Ectodermal cell (in vitro differentiated cells): Measurements from ENCODE around the gene COL18A1.

ENCODE experiments used
- H3K27ac ChIP-seq: 2 replicates; pipeline ENCODE4 v1.7.0; 2013; ENCODE audit warnings: mild to moderate bottlenecking, low read depth, low read length; ENCODE audit not compliant: insufficient read depth, poor library complexity, severe bottlenecking
- H3K27me3 ChIP-seq: 2 replicates; pipeline ENCODE4 v1.7.0; 2013; ENCODE audit warnings: mild to moderate bottlenecking, low read length; ENCODE audit not compliant: insufficient read depth, control insufficient read depth, poor library complexity, severe bottlenecking
- H3K36me3 ChIP-seq: one replicate; pipeline ENCODE4 v1.7.0; 2013; ENCODE audit warnings: low read length; ENCODE audit not compliant: control insufficient read depth, insufficient read depth
- H3K4me1 ChIP-seq: one replicate; pipeline ENCODE4 v1.7.0; 2013; ENCODE audit warnings: low read length; ENCODE audit not compliant: control insufficient read depth, insufficient read depth
- H3K4me3 ChIP-seq: 2 replicates; pipeline ENCODE4 v1.7.0; 2013; ENCODE audit warnings: low read depth, low read length, control low read depth; ENCODE audit not compliant: insufficient read depth
- H3K9me3 ChIP-seq: 2 replicates; pipeline ENCODE4 v1.7.0; 2013; ENCODE audit warnings: mild to moderate bottlenecking, low read length, moderate library complexity; ENCODE audit not compliant: control insufficient read depth
- WGBS, 2 experiments: methylation state at CpG; one replicate each; pipeline ENCODE4 v1.1.7; 2013; ENCODE audit warnings: missing lambda C conversion rate in 2 of 2; 5-methylcytosine and 5-hydroxymethylcytosine counted together

The COL18A1 gene

GRCh38 chr21:45428534-45428933 lies 23.6 kb downstream of the COL18A1 start:
- Histone ChIP-seq H3K36me3 (no peaks in the 10 kb centered on the region), H3K27me3 (no peaks in the 10 kb centered on the region), H3K9me3 (no peaks in the 10 kb centered on the region), H3K4me1 (peaks cover 45% of the 10 kb centered on the region), H3K27ac (no peak overlapping the region), H3K4me3 (no peak overlapping the region)
- WGBS, 2 experiments = 93 to 97% methylated on average over 18 of the region's 18 CpGs

- Histone ChIP-seq H3K27me3 (no peaks in the 10 kb centered on the region), H3K27ac (no peak overlapping the region), H3K4me3 (no peak overlapping the region), H3K4me1 (peaks cover 40% of the 10 kb centered on the region), H3K36me3 (no peaks in the 10 kb centered on the region), H3K9me3 (no peaks in the 10 kb centered on the region)
- 89 to 90% methylated on average over 32 of the region's 32 CpGs for WGBS, 2 experiments
These were observed 24.5 kb downstream of the COL18A1 start for GRCh38 chr21:45429221-45430175.

GRCh38 chr21:45430521-45431501 lies 25.8 kb downstream of the COL18A1 start:
- Histone ChIP-seq H3K4me3 (no peak overlapping the region), H3K4me1 (peaks cover 40% of the 10 kb centered on the region)
- 20 to 21% methylated on average over 42 to 44 of the region's 48 CpGs for WGBS, 2 experiments

GRCh38 chr21:45431781-45432572 lies 27.0 kb downstream of the COL18A1 start:
- Histone ChIP-seq H3K9me3 (no peaks in the 10 kb centered on the region), H3K4me1 (peaks cover 32% of the 10 kb centered on the region), H3K27me3 (no peaks in the 10 kb centered on the region), H3K4me3 (no peak overlapping the region), H3K27ac (no peak overlapping the region), H3K36me3 (no peaks in the 10 kb centered on the region)
- WGBS, 2 experiments = 93 to 95% methylated on average over 17 of the region's 17 CpGs

More at GRCh38 chr21:45430521-45431501, 25.8 kb downstream of the COL18A1 start:
- no peaks in the 10 kb centered on the region for H3K36me3 ChIP-seq
- H3K27ac ChIP-seq = peak overlapping the region; percentile 94
- H3K27me3 ChIP-seq = no peaks in the 10 kb centered on the region
- no peaks in the 10 kb centered on the region for H3K9me3 ChIP-seq

GRCh38 chr21:45432575-45433255 lies 27.8 kb downstream of the COL18A1 start:
- Histone ChIP-seq H3K27ac (no peak overlapping the region), H3K9me3 (no peaks in the 10 kb centered on the region), H3K4me3 (no peak overlapping the region), H3K36me3 (no peaks in the 10 kb centered on the region), H3K4me1 (peaks cover 25% of the 10 kb centered on the region), H3K27me3 (no peaks in the 10 kb centered on the region)
- 95 to 96% methylated on average over 16 of the region's 16 CpGs for WGBS, 2 experiments

GRCh38 chr21:45433301-45433700 lies 28.3 kb downstream of the COL18A1 start:
- Histone ChIP-seq H3K4me3 (no peak overlapping the region), H3K27me3 (no peaks in the 10 kb centered on the region), H3K4me1 (peaks cover 20% of the 10 kb centered on the region), H3K36me3 (no peaks in the 10 kb centered on the region), H3K9me3 (no peaks in the 10 kb centered on the region), H3K27ac (no peak overlapping the region)
- WGBS, 2 experiments = 92 to 94% methylated on average over 8 of the region's 8 CpGs

- H3K27me3 ChIP-seq = no peaks in the 10 kb centered on the region
- H3K9me3 ChIP-seq = no peaks in the 10 kb centered on the region
- no peak overlapping the region for H3K27ac ChIP-seq
- H3K4me1 ChIP-seq = peaks cover 22% of the 10 kb centered on the region
- no peaks in the 10 kb centered on the region for H3K36me3 ChIP-seq
- 91 to 92% methylated on average over 11 of the region's 11 CpGs for WGBS, 2 experiments
- H3K4me3 ChIP-seq = no peak overlapping the region
These were observed 29.1 kb downstream of the COL18A1 start for GRCh38 chr21:45433911-45434644.

GRCh38 chr21:45434645-45435217 lies 29.8 kb downstream of the COL18A1 start:
- Histone ChIP-seq H3K36me3 (no peaks in the 10 kb centered on the region), H3K27ac (no peak overlapping the region), H3K9me3 (no peaks in the 10 kb centered on the region), H3K4me1 (peaks cover 25% of the 10 kb centered on the region), H3K4me3 (no peak overlapping the region), H3K27me3 (no peaks in the 10 kb centered on the region)
- WGBS, 2 experiments = 87 to 89% methylated on average over 16 to 17 of the region's 17 CpGs
